ENCODE measurements around the gene ITPR2. TPM values are rescaled to one million over a fixed set of nuclear protein-coding genes. Genes with fewer than 3 reads are reported as not detected.

Gene ITPR2
- total RNA-seq, 1 donor from 2014 or later = 16.3 TPM

DNA sequence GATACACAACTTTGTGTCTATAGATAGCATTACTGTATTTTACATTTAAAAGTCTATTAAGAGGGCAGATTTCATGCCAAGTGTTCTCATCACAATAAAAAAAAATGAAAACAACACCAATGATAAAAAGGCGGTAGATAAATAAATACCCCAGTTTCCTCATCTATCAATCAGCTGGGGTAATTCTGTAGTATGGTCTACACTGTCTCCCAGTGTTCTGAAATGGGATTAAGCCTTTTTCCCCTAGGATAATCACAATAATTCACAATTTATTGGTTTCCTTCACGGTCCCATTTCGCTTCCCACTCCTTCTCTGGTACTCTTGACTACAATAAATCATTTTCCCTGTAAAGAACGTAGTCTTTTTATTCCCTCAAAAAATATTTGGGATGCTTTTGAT lies 523.4 kb downstream of the ITPR2 start:
- TF ChIP-seq, protein P1, sequence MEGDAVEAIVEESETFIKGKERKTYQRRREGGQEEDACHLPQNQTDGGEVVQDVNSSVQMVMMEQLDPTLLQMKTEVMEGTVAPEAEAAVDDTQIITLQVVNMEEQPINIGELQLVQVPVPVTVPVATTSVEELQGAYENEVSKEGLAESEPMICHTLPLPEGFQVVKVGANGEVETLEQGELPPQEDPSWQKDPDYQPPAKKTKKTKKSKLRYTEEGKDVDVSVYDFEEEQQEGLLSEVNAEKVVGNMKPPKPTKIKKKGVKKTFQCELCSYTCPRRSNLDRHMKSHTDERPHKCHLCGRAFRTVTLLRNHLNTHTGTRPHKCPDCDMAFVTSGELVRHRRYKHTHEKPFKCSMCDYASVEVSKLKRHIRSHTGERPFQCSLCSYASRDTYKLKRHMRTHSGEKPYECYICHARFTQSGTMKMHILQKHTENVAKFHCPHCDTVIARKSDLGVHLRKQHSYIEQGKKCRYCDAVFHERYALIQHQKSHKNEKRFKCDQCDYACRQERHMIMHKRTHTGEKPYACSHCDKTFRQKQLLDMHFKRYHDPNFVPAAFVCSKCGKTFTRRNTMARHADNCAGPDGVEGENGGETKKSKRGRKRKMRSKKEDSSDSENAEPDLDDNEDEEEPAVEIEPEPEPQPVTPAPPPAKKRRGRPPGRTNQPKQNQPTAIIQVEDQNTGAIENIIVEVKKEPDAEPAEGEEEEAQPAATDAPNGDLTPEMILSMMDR (IDR thresholded peaks at IDR 0.05; ENCODE audit: insufficient read depth, low read length, poor library complexity, severe bottlenecking) = no peak
- no peak overlapping the region for H3K4me3 ChIP-seq (ENCODE audit: low read depth, low read length)
- no peaks in the 10 kb centered on the region for H3K36me3 ChIP-seq (ENCODE audit: control insufficient read depth, insufficient read depth, low read length)
- DNase-seq (ENCODE audit: low read depth) = no peak
- no peaks in the 10 kb centered on the region for H3K27me3 ChIP-seq (ENCODE audit: control insufficient read depth, insufficient read depth, low read length)

DNA sequence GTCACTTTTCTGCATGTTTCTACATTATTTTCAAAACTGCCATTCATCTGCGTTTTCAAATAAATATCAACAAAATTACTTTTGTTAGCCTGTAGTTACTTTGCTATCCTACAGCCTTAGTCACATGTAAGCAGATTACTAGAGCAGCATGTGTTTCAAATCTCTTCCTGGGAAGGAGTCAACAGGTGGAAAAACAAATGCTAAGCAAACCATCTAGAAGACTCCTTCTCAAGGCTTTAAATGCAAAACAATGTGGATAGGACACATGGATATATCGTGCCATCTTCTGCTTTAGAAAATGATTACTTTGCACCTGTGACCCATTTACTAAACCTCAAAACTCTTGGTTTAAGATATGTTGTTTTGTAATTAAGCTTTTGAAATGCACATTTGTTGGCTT lies 528.7 kb downstream of the ITPR2 start:
- Histone ChIP-seq H3K36me3 (ENCODE audit: control insufficient read depth, insufficient read depth, low read length) (no peaks in the 10 kb centered on the region), H3K27me3 (ENCODE audit: control insufficient read depth, insufficient read depth, low read length) (no peaks in the 10 kb centered on the region), H3K4me3 (ENCODE audit: low read depth, low read length) (no peak overlapping the region)
- no peak for DNase-seq (ENCODE audit: low read depth)
- TF ChIP-seq, protein P1 (IDR thresholded peaks at IDR 0.05; ENCODE audit: insufficient read depth, low read length, poor library complexity, severe bottlenecking) = no peak

DNA sequence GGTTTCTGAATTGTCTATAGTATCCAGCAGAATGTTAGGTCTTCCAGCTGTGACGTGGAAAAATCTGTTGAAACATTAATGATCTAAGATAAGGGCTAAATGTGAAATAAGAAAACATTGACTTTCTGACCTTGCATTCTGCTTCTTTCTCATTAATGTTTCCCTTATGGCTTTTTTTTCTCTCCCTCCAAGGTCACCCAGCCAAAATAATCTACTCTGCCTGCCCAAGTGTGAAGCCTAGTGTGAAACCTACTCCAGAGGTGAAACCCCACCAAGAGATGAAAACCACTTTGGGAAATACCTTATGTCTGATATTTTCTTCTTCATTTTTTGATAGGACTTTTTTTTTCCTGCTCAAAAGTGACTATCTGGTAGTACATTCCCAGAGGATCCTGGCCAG lies 529.6 kb downstream of the ITPR2 start:
- no peak for DNase-seq (ENCODE audit: low read depth)
- Histone ChIP-seq H3K4me3 (ENCODE audit: low read depth, low read length) (no peak overlapping the region), H3K27me3 (ENCODE audit: control insufficient read depth, insufficient read depth, low read length) (no peaks in the 10 kb centered on the region), H3K36me3 (ENCODE audit: control insufficient read depth, insufficient read depth, low read length) (no peaks in the 10 kb centered on the region)
- TF ChIP-seq, protein P1 (IDR thresholded peaks at IDR 0.05; ENCODE audit: insufficient read depth, low read length, poor library complexity, severe bottlenecking) = no peak

DNA sequence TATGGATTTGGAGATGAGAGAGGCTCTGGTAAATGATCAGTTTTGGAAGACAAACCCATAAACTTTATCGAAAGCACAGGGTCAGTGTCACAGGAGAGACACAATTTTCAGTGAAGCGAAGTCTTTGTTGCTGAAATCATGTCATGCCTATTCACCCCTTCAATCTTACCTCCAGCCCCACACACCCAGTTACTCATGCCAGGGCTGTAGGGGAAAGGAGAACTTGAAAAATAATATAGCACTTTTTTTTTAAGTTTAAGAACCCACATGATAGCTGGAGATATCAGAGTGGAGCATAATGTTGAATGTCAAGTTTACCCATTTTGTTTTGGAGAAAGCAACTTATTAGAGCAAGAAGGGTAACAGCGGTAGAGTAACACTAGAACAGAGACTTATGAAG lies 530.2 kb downstream of the ITPR2 start:
- no peak for DNase-seq (ENCODE audit: low read depth)
- TF ChIP-seq, protein P1 (IDR thresholded peaks at IDR 0.05; ENCODE audit: insufficient read depth, low read length, poor library complexity, severe bottlenecking) = no peak
- H3K4me3 ChIP-seq (ENCODE audit: low read depth, low read length) = no peak overlapping the region

DNA sequence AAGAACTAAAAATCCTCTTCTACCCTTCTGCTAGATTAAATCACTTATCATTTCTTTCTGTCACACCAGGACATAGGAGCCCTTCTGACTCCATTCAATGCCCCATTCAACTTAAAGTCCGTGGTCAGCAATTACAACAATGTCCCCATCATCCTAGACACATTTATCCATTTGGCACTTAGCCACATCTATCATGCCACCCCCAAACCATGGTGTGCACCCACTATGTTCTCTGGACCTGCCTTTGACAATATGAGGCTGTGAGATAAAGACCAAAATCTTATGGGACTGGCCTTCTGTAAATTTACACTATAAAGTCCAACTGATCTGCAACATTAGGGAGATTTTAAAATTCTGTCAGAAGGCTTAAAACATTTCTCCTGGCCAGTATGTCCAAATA lies 533.2 kb downstream of the ITPR2 start:
- Histone ChIP-seq H3K4me3 (ENCODE audit: low read depth, low read length) (no peak overlapping the region), H3K27me3 (ENCODE audit: control insufficient read depth, insufficient read depth, low read length) (no peaks in the 10 kb centered on the region), H3K36me3 (ENCODE audit: control insufficient read depth, insufficient read depth, low read length) (no peaks in the 10 kb centered on the region)
- no peak for DNase-seq (ENCODE audit: low read depth)
- TF ChIP-seq, protein P1 (IDR thresholded peaks at IDR 0.05; ENCODE audit: insufficient read depth, low read length, poor library complexity, severe bottlenecking) = no peak

More for the DNA sequence above, 530.2 kb downstream of the ITPR2 start:
- H3K27me3 ChIP-seq (ENCODE audit: control insufficient read depth, insufficient read depth, low read length) = no peaks in the 10 kb centered on the region
- no peaks in the 10 kb centered on the region for H3K36me3 ChIP-seq (ENCODE audit: control insufficient read depth, insufficient read depth, low read length)

DNA sequence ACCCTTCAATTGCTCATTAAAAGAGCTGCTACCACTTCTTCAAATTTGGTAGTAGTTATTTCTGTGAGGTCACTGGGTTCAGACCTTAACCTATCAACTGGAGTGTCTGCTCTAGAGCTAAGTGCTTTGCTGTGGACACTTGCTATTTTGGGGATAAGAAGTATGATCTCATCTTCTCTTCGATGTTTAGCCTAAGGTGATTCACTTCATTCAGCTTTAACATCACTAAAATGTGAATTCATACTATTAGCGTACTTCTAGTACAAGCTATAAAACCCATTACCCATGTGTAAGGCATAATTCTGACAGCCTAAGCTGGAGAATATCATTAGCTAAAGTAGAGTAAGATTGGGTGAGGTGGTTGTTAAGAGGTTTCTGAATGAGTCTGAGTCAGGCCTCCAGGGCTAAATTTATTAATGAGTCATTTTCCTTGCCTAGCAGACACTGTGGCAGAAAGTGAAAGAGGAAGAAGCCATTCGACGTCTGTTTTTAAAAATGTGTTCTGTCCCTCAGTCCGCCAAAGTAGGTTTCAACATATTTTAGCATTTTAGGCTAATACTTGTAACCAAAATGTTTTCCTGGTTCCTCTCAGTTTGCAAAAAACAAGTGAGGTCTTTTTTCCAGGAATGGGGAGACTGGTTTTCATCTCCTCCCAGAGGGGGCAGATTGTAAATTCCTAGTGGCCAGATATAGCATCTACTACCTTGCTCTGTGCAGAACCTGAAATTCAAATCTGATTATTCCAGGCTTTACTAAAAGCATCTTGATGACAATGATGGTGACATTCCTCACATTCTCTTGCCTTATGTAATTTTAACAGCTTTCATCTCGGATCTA lies 534.0 kb downstream of the ITPR2 start:
- Histone ChIP-seq H3K27me3 (ENCODE audit: control insufficient read depth, insufficient read depth, low read length) (no peaks in the 10 kb centered on the region), H3K36me3 (ENCODE audit: control insufficient read depth, insufficient read depth, low read length) (no peaks in the 10 kb centered on the region), H3K4me3 (ENCODE audit: low read depth, low read length) (peak overlapping the region; percentile 16)
- peak; percentile 75 for DNase-seq (ENCODE audit: low read depth)
- TF ChIP-seq, protein P1 (IDR thresholded peaks at IDR 0.05; ENCODE audit: insufficient read depth, low read length, poor library complexity, severe bottlenecking) = peak; percentile 47

Data from kidney epithelial cell (primary cell).